Measurements from ENCODE around the gene BST1. TPM values are rescaled to one million over a fixed set of nuclear protein-coding genes. Genes with fewer than 3 reads are reported as not detected.
"Not testable (repeated sequence)": the region's sequence is repeated elsewhere in the genome, so short reads cannot be mapped to it uniquely, and the experiment has no call there.

BST1 gene
- total and polyA plus RNA-seq, 12 donors = 1.3 to 5.7 (median 3.0) TPM

GRCh38 chr4:15758294-15758693 is 55.4 kb downstream of the BST1 start:
- no peak for TF ChIP-seq CTCF (IDR thresholded peaks at IDR 0.05)
- 95% methylated on average over 4 of the region's 4 CpGs for WGBS, 2 donors
- Histone ChIP-seq H3K9me3 (peaks cover 0 to 6% (median 0%) of the 10 kb centered on the region in 11 donors), H3K27ac (no peak overlapping the region), H3K27me3 (no peaks in the 10 kb centered on the region), H3K4me1 (peaks cover 0 to 35% (median 11%) of the 10 kb centered on the region in 9 donors), H3K4me3 (no peak overlapping the region), H3K36me3 (no peaks in the 10 kb centered on the region)
- DNase-seq (no peak), ATAC-seq (no peak)
- intact Hi-C loops (cut with DNase I) = no loop called here

GRCh38 chr4:15762460-15762859 is 59.6 kb downstream of the BST1 start:
- ATAC-seq; H3K27me3 ChIP-seq; H3K36me3 ChIP-seq; H3K27ac ChIP-seq; DNase-seq; H3K4me3 ChIP-seq; H3K9me3 ChIP-seq; intact Hi-C loops (cut with DNase I): not testable (repeated sequence)
- H3K4me1 ChIP-seq = peaks cover 0 to 15% (median 0%) of the 10 kb centered on the region in 9 donors

GRCh38 chr4:15765391-15765790 is 62.5 kb downstream of the BST1 start:
- Histone ChIP-seq H3K27ac (no peak overlapping the region), H3K36me3 (no peaks in the 10 kb centered on the region), H3K4me3 (no peak overlapping the region), H3K27me3 (no peaks in the 10 kb centered on the region), H3K9me3 (no peaks in the 10 kb centered on the region), H3K4me1 (peaks cover 0 to 15% (median 0%) of the 10 kb centered on the region in 9 donors)
- no peak for TF ChIP-seq CTCF (IDR thresholded peaks at IDR 0.05)
- DNase-seq = no peak
- intact Hi-C loops (cut with DNase I) = no loop called here
- ATAC-seq = no peak
- WGBS, 2 donors = 50 to 56% methylated on average over 6 of the region's 6 CpGs

- no peak overlapping the region for H3K27ac ChIP-seq
- 45 to 51% methylated on average over 6 of the region's 6 CpGs for WGBS, 2 donors
- ATAC-seq (peak in 2 of 8 donors; percentile 22 to 38), DNase-seq (no peak)
- intact Hi-C loops (cut with DNase I) = no loop called here
- peaks cover 0 to 19% (median 0%) of the 10 kb centered on the region in 9 donors for H3K4me1 ChIP-seq
- H3K9me3 ChIP-seq = no peaks in the 10 kb centered on the region
- H3K36me3 ChIP-seq = no peaks in the 10 kb centered on the region
- H3K27me3 ChIP-seq = no peaks in the 10 kb centered on the region
- no peak for TF ChIP-seq CTCF (IDR thresholded peaks at IDR 0.05)
- H3K4me3 ChIP-seq = no peak overlapping the region
Measured at GRCh38 chr4:15765910-15766697, 63.2 kb downstream of the BST1 start.

- intact Hi-C loops (cut with DNase I) = no loop called here
Measured at GRCh38 chr4:15766821-15767220, 64.0 kb downstream of the BST1 start.

More at GRCh38 chr4:15766821-15767220, 64.0 kb downstream of the BST1 start:
- 80 to 86% methylated on average over 8 of the region's 8 CpGs for WGBS, 2 donors
- H3K4me1 ChIP-seq = peaks cover 0 to 26% (median 0%) of the 10 kb centered on the region in 9 donors
- DNase-seq (no peak), ATAC-seq (no peak)
- no peak overlapping the region for H3K4me3 ChIP-seq
- H3K9me3 ChIP-seq = no peaks in the 10 kb centered on the region
- no peak overlapping the region for H3K27ac ChIP-seq
- H3K36me3 ChIP-seq = no peaks in the 10 kb centered on the region
- H3K27me3 ChIP-seq = no peaks in the 10 kb centered on the region
- no peak for TF ChIP-seq CTCF (IDR thresholded peaks at IDR 0.05)
